HG03432 (cell line): ENCODE data around the gene KANSL3.
"Not testable (repeated sequence)": the region's sequence is repeated elsewhere in the genome, so short reads cannot be mapped to it uniquely, and the experiment has no call there.

Experiments
- ATAC-seq: cut with Tn5 transposase; IDR thresholded peaks from one replicate; pipeline ENCODE4 v1.9.1; 2021; ENCODE audit warnings: mild to moderate bottlenecking, moderate library complexity; ENCODE audit not compliant: unreplicated experiment

The KANSL3 gene

DNA sequence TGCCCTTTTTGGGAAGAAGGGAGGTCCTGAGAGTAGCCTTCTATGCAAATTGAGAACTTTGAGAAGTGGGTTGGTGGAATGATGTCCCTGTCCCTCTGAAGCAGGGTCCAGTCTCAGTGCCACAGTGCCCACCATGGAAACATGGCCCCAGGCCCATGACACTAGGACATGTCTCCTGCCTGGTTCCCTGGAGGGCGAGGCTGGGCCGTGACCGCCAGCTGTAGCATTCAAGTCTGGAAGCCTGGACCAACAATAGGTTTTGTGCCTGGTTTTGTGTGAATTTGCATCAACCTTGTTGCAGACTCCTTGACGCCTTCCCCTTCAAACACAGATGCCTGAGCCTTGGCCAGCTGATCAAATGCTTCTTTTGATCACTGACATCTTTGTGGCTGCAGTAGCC, 74.1 kb downstream of the KANSL3 start:
- ATAC-seq, result no peak

DNA sequence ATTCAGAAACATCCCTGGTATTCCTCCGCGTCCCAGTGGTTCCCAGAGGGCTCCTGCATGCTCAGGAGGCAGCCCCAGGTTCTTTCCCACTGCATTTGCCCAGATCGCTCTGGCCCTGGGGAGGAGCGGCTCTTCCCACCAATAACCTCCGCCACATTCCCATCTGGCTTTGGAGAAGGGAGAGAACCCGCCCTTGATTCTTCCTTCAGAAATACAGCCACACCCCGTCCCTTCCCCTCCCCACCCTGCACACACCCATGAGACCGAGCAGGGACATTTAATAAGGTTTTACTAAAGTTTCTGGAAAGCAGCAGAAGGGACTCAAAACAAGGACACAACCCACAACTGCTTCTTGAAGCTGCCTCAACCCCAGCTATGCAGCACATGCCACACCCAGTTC, 79.6 kb downstream of the KANSL3 start:
- ATAC-seq, result no peak

DNA sequence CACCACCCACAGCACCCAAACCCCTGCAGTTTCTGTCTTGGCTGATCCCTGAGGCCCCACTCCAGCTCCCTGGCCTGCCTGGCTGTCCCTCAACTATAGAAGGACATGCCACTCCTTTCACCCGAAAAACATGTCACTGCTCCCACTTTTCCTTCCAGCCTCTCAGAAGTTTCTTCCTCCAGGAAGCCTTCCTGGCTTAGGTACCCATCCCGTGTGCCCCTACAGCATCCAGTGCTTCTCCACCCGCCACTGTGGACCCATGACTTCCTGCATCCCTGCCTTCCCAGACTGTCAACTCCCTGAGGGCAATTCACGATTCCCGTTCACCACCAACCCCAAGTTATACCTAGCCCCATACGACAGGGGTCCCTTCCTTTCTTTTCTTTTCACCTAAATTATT, 80.1 kb downstream of the KANSL3 start:
- no peak for ATAC-seq

DNA sequence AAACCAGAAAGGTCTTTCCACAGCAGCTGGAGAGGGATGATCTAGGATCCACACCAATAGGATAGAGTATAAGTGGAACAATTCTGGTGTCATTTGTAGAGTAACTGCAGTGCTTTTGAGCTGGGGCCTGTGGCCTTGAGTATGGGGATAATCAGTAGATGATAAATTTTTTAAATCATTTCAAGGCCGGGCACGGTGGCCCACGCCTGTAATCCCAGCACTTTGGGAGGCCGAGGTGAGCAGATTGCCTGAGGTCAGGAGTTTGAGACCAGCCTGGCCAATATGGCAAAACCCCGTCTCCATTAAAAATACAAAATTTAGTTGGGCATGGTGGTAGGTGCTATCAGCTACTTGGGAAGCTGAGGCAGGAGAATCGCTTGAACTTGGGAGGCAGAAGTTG, 80.7 kb downstream of the KANSL3 start:
- ATAC-seq, result not testable (repeated sequence)

DNA sequence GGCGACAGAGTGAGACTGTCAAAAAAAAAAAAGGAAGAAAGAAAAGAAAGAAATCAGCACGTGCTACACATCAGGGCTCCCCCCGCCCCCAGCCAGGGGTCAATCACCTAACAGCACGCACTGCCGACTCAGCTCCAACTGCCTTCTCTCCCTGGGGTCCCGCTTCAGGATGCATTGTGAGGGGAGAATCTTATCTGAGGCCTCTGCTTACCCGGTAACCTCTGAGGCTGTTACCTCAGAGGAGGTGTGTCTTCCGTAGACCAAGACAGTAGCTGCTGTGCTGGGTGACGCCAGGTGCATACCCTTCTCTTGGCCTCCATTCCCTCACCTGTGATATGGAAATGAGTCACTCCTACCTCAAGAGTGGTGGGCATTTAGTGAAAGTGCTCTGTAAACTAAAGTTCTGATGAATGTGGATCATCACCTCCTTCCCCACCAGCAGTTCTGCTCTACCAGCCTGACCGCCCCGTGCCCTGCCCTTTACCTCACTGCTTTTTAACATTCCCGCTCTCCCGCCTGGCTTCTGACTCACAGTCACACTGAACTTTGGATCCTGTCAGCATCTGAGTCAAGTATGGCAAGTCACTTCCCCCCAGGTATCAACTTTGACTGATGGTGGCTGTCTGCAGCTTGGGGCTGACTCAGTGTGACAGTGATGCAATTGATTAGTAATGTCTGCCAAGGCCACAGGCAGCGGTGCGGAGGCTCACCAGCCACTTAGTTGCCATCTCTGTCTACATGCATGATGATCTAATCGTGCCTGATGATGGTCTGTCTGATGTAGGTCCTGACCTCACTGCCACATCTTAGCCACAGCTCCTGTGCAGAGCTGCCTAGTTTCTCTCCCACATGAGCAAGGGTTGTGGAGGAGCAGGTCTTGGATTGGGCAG, 81.4 kb downstream of the KANSL3 start:
- ATAC-seq, result no peak

DNA sequence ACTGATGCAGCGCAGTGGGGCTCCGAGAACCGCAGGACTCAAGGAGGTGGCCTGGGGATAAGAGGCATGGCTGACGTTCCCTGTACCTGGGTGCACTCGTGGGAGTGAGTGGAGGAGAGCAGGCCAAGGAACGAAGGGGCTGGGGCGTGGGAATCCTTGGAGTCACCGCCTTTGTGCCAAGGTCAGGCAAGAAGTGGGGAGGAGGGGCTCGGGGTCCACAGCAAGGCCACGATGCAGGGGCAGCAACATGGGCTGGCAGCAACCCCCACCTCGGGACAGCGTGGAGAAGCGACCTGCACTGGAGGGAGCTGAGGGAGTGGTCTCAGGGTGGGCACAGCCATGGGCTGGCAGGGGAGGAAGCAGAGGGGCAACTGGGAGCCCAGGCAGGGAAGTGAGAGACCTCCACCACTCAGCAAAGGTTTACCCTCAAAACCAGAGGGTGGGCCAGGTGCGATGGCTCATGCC, 82.9 kb downstream of the KANSL3 start:
- ATAC-seq, result no peak

DNA sequence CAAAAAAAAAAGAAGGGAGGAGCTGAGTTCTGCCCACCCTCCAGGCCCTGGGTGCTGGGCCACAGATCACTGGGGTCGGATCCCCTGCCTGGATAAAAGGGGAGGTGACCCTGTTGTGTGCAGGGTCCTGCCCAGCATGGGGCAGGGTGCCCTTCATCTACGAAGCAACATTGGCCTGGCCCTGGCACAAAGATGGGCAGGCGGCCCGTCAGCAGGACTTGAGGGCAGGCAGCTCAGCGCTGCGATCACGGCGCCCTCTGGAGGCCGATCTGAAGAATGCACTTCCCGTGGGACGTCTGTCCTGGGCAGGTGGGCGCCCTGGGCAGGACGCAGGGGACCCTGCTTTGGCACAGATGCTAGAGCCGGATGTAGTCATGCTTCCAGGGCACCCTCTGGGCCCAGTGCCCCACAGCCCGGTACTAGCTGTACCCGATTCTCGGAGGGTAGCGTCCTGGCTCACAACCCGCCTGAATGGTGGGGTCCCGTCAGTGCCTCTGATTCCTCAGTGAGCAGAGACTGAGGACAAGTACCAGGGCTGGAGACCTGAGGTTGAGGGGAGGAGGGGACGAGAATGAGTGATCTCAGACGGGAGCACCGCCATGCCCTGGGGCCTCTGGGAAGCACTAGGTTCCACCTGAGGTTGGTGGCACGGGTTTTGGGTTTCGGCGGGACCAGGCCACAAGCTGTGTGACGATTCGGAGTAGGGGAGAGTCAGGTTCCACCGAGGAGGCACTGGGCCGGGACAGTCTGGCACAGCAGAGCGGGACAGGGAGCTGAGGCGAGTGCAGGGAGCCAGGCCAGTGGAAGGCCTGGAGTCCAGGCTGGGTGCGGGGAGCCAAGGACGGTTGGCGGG, 83.6 kb downstream of the KANSL3 start:
- no peak for ATAC-seq

DNA sequence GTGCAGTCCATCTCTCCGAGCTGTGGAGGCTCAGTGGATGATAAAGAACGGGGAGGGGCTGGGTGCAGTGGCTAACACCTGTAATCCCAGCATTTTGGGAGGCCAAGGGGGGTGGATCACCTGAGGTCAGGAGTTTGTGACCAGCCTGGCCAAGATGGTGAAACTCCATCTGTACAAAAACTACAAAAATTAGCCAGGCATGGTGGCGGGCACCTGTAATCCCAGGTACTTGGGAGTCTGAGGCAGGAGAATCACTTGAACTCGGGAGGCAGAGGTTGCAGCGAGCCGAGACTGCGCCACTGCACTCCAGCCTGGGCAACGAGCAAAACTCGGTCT, 84.2 kb downstream of the KANSL3 start:
- ATAC-seq, result not testable (repeated sequence)

DNA sequence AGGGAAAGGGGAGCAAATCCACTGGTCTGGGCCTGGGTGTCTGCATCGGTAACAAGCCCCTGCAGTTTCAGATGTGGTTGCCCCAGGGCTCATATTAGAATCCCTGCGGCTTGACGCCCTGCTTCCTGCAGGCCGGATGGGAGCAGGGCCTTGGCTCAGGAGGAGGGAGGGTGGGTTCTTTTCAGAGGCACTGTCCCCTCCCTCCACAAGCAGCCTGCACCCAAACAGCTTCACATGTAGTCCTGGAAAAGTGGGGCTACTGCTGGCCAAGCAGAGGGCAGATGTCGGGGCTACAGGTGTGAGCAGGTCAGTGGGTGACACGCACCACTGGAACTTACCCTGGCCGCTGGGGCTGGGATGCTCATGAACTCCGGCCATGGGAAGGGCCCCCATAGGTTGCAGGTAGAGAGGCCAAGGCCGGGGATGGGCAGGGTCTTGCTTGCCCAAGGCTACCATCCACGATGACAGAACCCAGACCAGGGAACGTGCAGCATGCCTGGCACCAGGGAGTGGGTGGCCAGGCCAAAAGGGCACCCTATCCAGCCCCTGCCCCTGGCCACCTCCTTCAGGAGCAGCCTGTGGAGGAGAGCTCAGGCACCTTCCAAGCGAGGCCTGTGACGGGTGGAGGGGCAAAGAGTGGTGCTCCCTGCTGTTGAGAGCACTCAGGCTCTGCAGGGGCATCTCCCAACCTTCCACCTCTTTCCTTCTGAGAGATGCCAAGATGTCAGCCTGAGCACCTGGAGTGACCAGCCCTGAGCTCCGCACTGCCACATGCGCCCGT, 84.7 kb downstream of the KANSL3 start:
- no peak for ATAC-seq

DNA sequence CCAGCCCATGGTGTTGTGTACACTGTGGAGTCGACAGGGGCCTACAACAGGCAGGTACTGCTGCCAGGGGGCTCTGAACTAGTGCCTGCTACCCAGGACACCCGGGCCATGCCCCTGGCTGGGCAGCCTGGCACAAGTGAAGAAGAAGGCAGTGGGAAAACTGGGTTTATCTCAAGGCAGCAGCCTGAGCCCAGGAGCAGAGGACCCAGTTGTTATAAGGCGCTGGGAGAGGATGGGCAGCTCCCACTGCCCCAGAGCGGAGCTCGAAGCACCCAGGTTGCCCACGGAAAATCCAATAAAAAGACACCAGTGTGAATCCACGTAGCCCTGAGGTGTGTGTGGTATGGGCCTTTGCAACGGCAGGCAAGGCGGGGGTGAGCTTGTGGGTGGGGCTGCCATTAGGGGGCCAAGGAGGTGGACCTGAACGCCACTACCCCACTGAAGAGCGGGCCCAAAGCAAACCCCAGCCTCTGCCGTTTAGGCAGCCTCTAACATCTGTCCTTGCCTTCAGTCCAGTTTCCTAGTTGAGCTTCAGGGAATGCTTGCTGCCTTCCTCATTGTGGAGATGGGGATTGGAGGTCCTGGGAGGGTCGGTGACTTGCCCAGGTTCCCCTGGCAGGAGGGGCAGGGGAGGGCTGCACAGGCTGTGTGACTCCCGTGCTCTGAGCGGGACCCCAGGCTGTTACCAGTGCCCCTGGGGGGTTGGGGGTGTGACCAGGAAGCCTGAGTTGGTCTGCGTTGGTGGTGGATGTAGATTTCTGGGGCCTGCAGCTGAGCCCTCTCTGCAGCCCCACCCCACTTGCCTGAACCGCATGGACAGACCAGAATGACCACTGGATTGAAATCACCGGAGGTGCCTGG, 85.6 kb downstream of the KANSL3 start:
- ATAC-seq, result no peak

DNA sequence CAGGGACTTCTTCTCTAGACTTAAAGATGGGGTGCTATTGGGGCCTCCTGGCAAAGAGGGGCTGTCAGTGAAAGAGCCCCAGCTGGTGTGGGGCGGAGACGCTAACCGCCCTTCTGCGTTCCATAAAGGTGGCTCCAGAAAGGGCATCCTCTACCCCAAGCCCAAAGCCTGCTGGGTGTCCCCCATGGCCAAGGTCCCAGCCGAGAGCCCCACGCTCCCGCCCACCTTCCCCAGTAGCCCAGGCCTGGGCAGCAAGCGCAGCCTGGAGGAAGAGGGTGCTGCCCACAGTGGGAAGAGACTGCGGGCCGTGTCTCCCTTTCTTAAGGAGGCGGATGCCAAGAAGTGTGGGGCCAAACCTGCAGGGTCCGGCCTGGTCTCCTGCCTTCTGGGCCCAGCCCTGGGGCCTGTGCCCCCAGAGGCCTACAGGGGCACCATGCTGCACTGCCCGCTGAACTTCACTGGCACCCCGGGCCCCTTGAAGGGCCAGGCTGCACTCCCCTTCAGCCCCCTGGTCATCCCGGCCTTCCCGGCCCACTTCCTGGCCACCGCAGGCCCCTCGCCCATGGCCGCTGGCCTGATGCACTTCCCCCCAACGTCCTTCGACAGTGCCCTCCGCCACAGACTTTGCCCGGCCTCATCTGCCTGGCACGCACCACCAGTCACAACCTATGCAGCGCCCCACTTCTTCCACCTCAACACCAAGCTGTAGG, 86.4 kb downstream of the KANSL3 start:
- no peak for ATAC-seq

DNA sequence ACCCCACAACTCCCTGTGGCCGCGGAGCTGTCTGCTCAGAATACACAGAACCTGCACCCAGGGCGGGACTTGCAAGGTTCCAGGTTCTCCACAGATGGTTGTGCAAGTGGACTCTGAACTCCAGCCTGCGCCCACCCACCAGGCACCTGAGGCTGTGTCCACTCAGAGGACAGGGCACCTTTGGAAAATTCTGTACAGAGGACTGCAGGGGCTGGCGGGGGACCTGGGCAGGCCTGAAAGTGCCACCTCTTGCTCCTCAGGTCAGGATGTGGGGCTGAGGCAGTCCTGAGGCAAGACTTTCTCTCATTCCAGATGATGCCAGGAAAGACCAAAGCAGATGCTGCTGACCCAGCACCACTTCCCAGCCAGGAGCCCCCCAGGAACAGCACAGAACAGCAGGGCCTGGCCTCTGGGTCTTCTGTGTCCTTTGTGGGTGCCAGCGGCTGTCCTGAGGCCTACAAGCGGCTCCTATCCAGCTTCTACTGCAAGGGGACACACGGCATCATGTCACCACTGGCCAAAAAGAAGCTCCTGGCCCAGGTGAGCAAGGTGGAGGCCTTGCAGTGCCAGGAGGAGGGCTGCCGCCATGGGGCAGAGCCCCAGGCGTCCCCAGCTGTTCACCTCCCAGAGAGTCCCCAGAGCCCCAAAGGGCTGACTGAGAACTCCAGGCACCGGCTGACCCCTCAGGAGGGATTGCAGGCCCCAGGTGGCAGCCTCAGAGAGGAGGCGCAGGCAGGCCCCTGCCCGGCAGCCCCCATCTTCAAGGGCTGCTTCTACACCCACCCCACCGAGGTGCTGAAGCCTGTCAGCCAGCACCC, 87.1 kb downstream of the KANSL3 start:
- no peak for ATAC-seq

DNA sequence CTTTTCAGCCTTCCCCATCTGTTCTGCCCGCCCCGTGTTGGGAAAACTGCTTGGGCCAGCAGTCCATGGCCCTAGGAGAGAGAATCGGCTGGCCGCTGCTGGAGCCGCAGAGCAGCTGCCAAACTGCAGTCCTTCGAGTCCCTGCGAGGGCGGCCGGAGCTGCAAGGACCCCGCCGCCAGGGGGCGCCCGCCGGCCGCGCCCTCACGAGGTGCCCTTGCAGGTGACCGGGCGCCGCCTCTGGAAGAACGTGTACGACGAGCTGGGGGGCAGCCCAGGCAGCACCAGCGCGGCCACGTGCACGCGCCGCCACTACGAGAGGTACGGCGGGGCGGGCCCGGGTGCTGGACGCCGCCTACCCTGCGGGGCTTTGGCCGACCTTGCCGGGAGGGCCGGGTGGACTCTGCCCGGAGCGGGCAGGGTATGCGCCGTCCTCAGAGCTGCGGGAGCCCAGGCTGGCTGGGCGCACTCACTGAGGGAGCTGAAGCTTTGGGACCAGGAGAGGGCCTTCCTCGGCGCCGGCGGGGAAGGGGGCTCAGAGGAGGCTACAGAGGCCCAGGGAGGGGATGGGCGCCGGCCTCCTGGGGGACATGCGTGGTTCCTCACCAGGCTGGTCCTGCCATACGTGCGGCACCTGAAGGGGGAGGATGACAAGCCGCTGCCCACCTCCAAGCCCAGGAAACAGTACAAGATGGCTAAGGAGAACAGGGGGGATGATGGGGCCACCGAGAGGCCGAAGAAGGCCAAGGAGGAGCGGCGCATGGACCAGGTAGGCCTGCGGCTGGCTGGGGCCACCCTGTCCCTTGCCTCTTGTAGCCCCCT, 87.9 kb downstream of the KANSL3 start:
- ATAC-seq, result no peak

DNA sequence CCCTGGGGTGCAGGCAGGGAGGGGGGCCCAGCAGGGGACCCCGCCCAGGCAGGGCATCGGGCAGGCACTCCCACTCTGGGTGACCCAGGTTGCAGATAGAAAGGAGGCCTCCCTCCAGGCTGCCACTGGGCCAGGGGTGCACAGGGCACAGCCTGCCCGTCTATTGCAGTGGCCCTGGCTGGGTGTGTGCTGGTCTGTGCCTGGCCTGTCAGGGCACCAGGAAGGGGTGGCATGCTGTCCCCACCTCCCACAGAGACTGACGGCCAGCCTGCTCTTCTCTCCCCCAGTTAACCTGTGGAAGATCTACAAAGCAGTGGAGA, 88.7 kb downstream of the KANSL3 start:
- ATAC-seq, result no peak

DNA sequence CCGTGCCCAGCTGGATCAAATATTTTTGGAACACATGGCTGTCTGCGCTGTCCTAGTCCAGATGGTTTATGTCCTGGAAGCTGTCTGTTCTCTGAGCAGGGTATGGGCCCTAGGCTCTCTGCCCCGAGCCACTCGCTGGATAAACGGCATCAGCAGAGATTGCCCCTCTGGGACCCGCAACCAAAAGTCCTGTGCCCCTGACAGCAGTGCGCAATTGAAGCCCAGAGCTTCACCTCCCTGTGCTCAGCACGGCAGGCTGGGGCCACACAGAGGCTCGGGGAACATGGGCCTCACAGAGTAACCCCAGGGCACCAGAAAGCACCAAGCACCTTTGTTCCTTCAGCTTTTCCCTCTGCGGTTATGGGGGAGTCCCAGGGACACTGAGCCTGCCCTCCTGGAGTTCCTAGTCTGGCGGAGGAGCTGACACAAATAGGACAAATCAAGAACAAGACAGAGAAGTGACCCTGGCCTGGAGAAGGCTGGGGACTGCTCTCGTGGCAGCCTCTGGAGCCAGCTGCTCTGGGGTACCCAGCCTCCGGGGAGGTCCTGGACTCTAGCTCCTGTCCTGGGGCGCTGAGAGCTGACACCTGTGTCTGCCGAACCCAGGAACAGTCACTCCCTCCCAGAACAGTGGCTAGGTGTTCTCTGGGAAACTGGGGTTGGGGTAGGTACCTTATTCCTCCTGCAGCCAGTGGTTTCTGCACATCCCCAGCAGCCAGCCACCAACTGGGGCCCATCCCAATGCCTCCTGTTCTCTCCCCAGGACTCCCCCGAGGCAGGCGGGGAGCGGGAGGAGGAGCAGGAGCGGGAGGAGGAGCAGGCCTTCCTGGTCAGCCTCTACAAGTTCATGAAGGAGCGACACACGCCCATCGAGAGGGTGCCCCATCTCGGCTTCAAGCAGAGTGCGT, 89.3 kb downstream of the KANSL3 start:
- ATAC-seq, result no peak

DNA sequence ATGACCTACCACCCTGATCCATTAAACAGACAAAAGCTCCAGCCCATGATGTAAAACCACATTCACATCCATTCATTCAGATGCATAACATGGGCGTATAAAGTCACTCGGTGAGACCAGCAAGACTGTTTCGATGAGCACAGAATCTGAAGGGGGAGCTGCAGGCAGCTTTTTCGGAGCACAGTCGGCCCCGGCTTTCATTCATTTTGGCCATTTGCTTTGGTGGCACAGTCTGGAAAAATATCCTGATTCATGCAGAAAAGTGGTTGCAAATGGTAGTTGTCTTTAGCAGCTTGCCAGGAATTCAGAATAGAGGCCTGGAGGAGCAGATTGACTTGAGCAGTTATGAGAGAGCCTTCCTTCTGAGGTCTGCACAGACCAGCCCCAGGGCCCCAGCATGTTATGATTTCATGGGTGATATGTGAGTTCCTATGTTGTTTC, 90.4 kb downstream of the KANSL3 start:
- no peak for ATAC-seq

DNA sequence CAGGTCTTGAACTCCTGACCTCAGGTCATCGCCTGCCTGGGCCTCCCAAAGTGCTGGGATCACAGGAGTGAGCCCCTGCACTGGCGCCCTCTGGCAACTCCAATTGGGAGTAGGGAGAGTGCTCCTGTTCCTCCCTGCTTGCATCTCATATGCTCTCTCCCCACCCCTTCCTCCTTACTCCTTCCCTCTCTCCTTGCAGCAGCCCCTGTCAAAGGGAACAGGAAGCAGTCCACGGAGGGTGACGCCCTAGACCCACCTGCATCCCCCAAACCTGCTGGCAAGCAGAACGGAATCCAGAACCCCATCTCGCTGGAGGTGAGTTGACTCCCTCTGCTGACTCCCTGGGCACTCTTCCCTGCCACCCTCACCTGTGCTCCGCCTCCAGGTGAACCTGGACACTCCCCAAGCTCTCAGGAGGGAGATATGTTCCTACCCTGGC, 90.9 kb downstream of the KANSL3 start:
- no peak for ATAC-seq
